ENCODE results near the gene MSH6.

MSH6 gene

GRCh38 chr2:47782671-47783485 lies at the start of gene MSH6:
Gene MSH6 (plus strand): TSS chr2:47783145. CDS start chr2:47783234, 89 bp downstream.
- Histone ChIP-seq H3K27ac (ENCODE audit: low read depth, low read length) (peak within 1 kb of the TSS; percentile 85), H3K9ac (ENCODE audit: low read length) (peak within 1 kb of the TSS; percentile 88), H3K4me1 (ENCODE audit: control insufficient read depth, insufficient read depth, low read length) (peaks cover 8% of the 10 kb centered on the region; the same call in 1 of the 2 replicates), H3K27me3 (ENCODE audit: control insufficient read depth, insufficient read depth, low read length) (no peaks in the 10 kb centered on the region), H3K9me3 (ENCODE audit: control insufficient read depth, insufficient read depth, low read depth, low read length) (no peaks in the 10 kb centered on the region; the same call in 1 of the 2 replicates), H3K4me3 (ENCODE audit: low read depth, low read length) (peak within 1 kb of the TSS; percentile 73), H3K36me3 (ENCODE audit: control insufficient read depth, insufficient read depth, low read length) (peaks cover 28% of the 10 kb centered on the region)

GRCh38 chr2:47735136-47735869 lies 47.6 kb upstream of the MSH6 start:
- Histone ChIP-seq H3K4me3 (ENCODE audit: low read depth, low read length) (no peak overlapping the region), H3K27me3 (ENCODE audit: control insufficient read depth, insufficient read depth, low read length) (no peaks in the 10 kb centered on the region), H3K36me3 (ENCODE audit: control insufficient read depth, insufficient read depth, low read length) (no peaks in the 10 kb centered on the region), H3K4me1 (ENCODE audit: control insufficient read depth, insufficient read depth, low read length) (no peaks in the 10 kb centered on the region), H3K27ac (ENCODE audit: low read depth, low read length) (no peak overlapping the region), H3K9ac (ENCODE audit: low read length) (no peak overlapping the region), H3K9me3 (ENCODE audit: control insufficient read depth, insufficient read depth, low read depth, low read length) (no peaks in the 10 kb centered on the region)

GRCh38 chr2:47735912-47736311 lies 47.0 kb upstream of the MSH6 start:
- H3K27ac ChIP-seq (ENCODE audit: low read depth, low read length), result no peak overlapping the region
- no peaks in the 10 kb centered on the region for H3K36me3 ChIP-seq (ENCODE audit: control insufficient read depth, insufficient read depth, low read length)
- no peaks in the 10 kb centered on the region for H3K9me3 ChIP-seq (ENCODE audit: control insufficient read depth, insufficient read depth, low read depth, low read length)
- H3K9ac ChIP-seq (ENCODE audit: low read length), result no peak overlapping the region
- no peak overlapping the region for H3K4me3 ChIP-seq (ENCODE audit: low read depth, low read length)
- H3K4me1 ChIP-seq (ENCODE audit: control insufficient read depth, insufficient read depth, low read length), result no peaks in the 10 kb centered on the region
- no peaks in the 10 kb centered on the region for H3K27me3 ChIP-seq (ENCODE audit: control insufficient read depth, insufficient read depth, low read length)

GRCh38 chr2:47737191-47737975 lies 45.6 kb upstream of the MSH6 start:
- Histone ChIP-seq H3K27ac (ENCODE audit: low read depth, low read length) (no peak overlapping the region), H3K36me3 (ENCODE audit: control insufficient read depth, insufficient read depth, low read length) (no peaks in the 10 kb centered on the region), H3K9me3 (ENCODE audit: control insufficient read depth, insufficient read depth, low read depth, low read length) (no peaks in the 10 kb centered on the region), H3K27me3 (ENCODE audit: control insufficient read depth, insufficient read depth, low read length) (no peaks in the 10 kb centered on the region), H3K4me1 (ENCODE audit: control insufficient read depth, insufficient read depth, low read length) (peaks cover 14% of the 10 kb centered on the region), H3K9ac (ENCODE audit: low read length) (no peak overlapping the region), H3K4me3 (ENCODE audit: low read depth, low read length) (no peak overlapping the region)

GRCh38 chr2:47738331-47738730 lies 44.6 kb upstream of the MSH6 start:
- peaks cover 17% of the 10 kb centered on the region for H3K4me1 ChIP-seq (ENCODE audit: control insufficient read depth, insufficient read depth, low read length)

GRCh38 chr2:47741101-47741500 lies 41.8 kb upstream of the MSH6 start:
- H3K36me3 ChIP-seq (ENCODE audit: control insufficient read depth, insufficient read depth, low read length), result no peaks in the 10 kb centered on the region
- H3K4me3 ChIP-seq (ENCODE audit: low read depth, low read length), result no peak overlapping the region
- no peaks in the 10 kb centered on the region for H3K27me3 ChIP-seq (ENCODE audit: control insufficient read depth, insufficient read depth, low read length)
- peaks cover 17% of the 10 kb centered on the region for H3K4me1 ChIP-seq (ENCODE audit: control insufficient read depth, insufficient read depth, low read length)
- H3K27ac ChIP-seq (ENCODE audit: low read depth, low read length), result no peak overlapping the region
- H3K9me3 ChIP-seq (ENCODE audit: control insufficient read depth, insufficient read depth, low read depth, low read length), result no peaks in the 10 kb centered on the region; the same call in 1 of the 2 replicates
- no peak overlapping the region for H3K9ac ChIP-seq (ENCODE audit: low read length)

More at GRCh38 chr2:47738331-47738730, 44.6 kb upstream of the MSH6 start:
- H3K27ac ChIP-seq (ENCODE audit: low read depth, low read length), result no peak overlapping the region
- H3K9me3 ChIP-seq (ENCODE audit: control insufficient read depth, insufficient read depth, low read depth, low read length), result no peaks in the 10 kb centered on the region
- no peak overlapping the region for H3K9ac ChIP-seq (ENCODE audit: low read length)
- H3K36me3 ChIP-seq (ENCODE audit: control insufficient read depth, insufficient read depth, low read length), result no peaks in the 10 kb centered on the region
- H3K27me3 ChIP-seq (ENCODE audit: control insufficient read depth, insufficient read depth, low read length), result no peaks in the 10 kb centered on the region
- H3K4me3 ChIP-seq (ENCODE audit: low read depth, low read length), result no peak overlapping the region

GRCh38 chr2:47741637-47742036 lies 41.3 kb upstream of the MSH6 start:
- Histone ChIP-seq H3K4me3 (ENCODE audit: low read depth, low read length) (no peak overlapping the region), H3K27me3 (ENCODE audit: control insufficient read depth, insufficient read depth, low read length) (no peaks in the 10 kb centered on the region), H3K9me3 (ENCODE audit: control insufficient read depth, insufficient read depth, low read depth, low read length) (peaks cover 5% of the 10 kb centered on the region), H3K27ac (ENCODE audit: low read depth, low read length) (no peak overlapping the region), H3K4me1 (ENCODE audit: control insufficient read depth, insufficient read depth, low read length) (peaks cover 17% of the 10 kb centered on the region), H3K9ac (ENCODE audit: low read length) (no peak overlapping the region), H3K36me3 (ENCODE audit: control insufficient read depth, insufficient read depth, low read length) (no peaks in the 10 kb centered on the region)

- H3K27ac ChIP-seq (ENCODE audit: low read depth, low read length), result no peak overlapping the region
- peaks cover 17% of the 10 kb centered on the region for H3K4me1 ChIP-seq (ENCODE audit: control insufficient read depth, insufficient read depth, low read length)
- H3K4me3 ChIP-seq (ENCODE audit: low read depth, low read length), result no peak overlapping the region
- H3K36me3 ChIP-seq (ENCODE audit: control insufficient read depth, insufficient read depth, low read length), result no peaks in the 10 kb centered on the region
- no peak overlapping the region for H3K9ac ChIP-seq (ENCODE audit: low read length)
- H3K27me3 ChIP-seq (ENCODE audit: control insufficient read depth, insufficient read depth, low read length), result no peaks in the 10 kb centered on the region
- peaks cover 29% of the 10 kb centered on the region for H3K9me3 ChIP-seq (ENCODE audit: control insufficient read depth, insufficient read depth, low read depth, low read length)
Measured at GRCh38 chr2:47744074-47744473, 38.9 kb upstream of the MSH6 start.

GRCh38 chr2:47747878-47748277 lies 35.1 kb upstream of the MSH6 start:
- no peaks in the 10 kb centered on the region for H3K4me1 ChIP-seq (ENCODE audit: control insufficient read depth, insufficient read depth, low read length)
- no peaks in the 10 kb centered on the region for H3K27me3 ChIP-seq (ENCODE audit: control insufficient read depth, insufficient read depth, low read length)
- no peak overlapping the region for H3K27ac ChIP-seq (ENCODE audit: low read depth, low read length)
- no peak overlapping the region for H3K9ac ChIP-seq (ENCODE audit: low read length)
- H3K9me3 ChIP-seq (ENCODE audit: control insufficient read depth, insufficient read depth, low read depth, low read length), result peaks cover 40% of the 10 kb centered on the region
- H3K4me3 ChIP-seq (ENCODE audit: low read depth, low read length), result no peak overlapping the region
- no peaks in the 10 kb centered on the region for H3K36me3 ChIP-seq (ENCODE audit: control insufficient read depth, insufficient read depth, low read length)

- peaks cover 32% of the 10 kb centered on the region for H3K9me3 ChIP-seq (ENCODE audit: control insufficient read depth, insufficient read depth, low read depth, low read length)
- H3K27ac ChIP-seq (ENCODE audit: low read depth, low read length), result no peak overlapping the region
- H3K9ac ChIP-seq (ENCODE audit: low read length), result no peak overlapping the region
- H3K4me1 ChIP-seq (ENCODE audit: control insufficient read depth, insufficient read depth, low read length), result peaks cover 7% of the 10 kb centered on the region
- no peaks in the 10 kb centered on the region for H3K36me3 ChIP-seq (ENCODE audit: control insufficient read depth, insufficient read depth, low read length)
- H3K4me3 ChIP-seq (ENCODE audit: low read depth, low read length), result no peak overlapping the region
- no peaks in the 10 kb centered on the region for H3K27me3 ChIP-seq (ENCODE audit: control insufficient read depth, insufficient read depth, low read length)
Measured at GRCh38 chr2:47751856-47752414, 31.0 kb upstream of the MSH6 start.

All from HUES6 (cell line).